Hippocampal formation (tissue), 2 donors: ENCODE measurements around the gene MRGPRG.

Experiments used
- DNase-seq, 2 donors: peaks; one replicate each; lab custom pipeline; 2025; lab: John Stamatoyannopoulos, UW

MRGPRG gene

DNA sequence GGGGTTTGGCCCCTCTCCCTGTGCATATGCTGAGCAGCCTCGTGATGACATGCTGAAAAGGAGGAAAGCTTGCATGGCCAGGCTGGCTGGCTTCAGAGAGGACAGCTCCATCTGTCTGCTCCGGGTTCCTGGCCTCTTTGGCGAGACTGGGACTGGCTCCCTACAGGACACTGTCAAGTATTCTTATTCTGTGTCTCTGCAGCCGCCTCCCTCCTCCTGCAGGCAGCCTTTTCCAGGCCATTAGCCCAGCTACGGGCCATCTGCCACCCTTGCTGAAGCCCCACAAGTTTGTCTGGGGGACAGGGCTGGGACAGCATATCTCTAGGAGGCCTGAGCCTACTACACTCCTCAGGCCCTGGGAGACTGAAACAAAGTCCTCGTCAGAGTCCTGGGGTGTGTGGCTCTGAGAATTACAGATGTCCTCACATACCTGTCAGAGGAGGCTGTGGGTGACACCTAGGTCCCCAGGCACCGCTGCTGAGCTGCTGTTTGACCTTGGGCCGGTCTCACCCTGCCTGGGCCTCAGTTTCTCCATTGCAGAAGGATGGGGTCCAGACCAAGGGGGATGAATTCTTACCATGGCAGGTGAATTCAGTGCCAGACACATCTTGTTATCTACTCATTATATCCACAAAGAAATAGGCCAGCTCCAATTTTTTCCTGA is 11.0 kb downstream of the MRGPRG start:
- DNase-seq: no peak

- DNase-seq: no peak
Measured at GRCh38 chr11:3206922-3207204, 11.8 kb downstream of the MRGPRG start.

GRCh38 chr11:3206156-3206921 is 12.3 kb downstream of the MRGPRG start:
- no peak for DNase-seq

DNA sequence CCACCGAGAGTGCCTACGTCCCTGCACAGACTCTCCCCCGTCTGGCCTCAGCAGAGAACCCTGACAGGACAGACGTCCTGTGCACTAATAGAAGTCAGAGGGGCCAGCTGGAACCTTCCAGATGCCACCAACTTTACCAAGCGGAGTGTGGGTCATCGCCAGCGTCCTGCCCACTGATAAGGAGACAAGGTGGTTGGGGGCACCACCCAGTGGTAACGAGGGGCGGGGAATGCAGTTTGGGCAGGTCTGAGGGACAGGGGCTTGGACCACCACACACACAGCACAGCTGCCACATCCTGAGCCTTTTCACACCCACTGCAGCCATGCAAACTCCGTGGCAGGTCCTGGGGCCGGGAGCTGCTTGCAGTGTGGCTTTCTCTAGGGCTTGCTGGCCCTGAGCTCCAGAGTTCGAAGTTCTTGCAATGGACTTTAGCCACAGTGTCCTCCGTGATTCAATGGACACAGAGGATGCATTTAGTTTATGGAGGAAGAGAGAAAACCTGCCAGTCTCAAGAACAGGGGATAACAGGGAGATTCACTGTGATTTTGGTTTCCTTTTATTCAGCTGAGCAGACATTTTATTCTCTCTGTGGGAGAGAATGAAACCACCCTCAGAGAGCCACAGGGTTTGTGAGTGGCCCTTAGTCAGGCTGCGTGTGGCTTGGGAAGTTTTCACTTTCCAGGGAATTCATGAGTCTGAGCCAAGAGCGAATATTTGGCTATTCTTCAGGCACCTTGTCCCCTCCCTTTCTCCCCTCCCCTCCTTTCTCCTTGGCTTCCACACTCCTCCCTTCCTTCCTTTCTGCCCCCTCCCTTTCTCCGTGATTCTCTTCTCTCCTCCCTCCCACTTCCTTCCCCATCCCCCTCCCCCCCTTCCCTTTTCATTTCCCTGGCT is 13.1 kb downstream of the MRGPRG start:
- DNase-seq: no peak

- DNase-seq: no peak
Measured at GRCh38 chr11:3204141-3205015, 14.2 kb downstream of the MRGPRG start.

DNA sequence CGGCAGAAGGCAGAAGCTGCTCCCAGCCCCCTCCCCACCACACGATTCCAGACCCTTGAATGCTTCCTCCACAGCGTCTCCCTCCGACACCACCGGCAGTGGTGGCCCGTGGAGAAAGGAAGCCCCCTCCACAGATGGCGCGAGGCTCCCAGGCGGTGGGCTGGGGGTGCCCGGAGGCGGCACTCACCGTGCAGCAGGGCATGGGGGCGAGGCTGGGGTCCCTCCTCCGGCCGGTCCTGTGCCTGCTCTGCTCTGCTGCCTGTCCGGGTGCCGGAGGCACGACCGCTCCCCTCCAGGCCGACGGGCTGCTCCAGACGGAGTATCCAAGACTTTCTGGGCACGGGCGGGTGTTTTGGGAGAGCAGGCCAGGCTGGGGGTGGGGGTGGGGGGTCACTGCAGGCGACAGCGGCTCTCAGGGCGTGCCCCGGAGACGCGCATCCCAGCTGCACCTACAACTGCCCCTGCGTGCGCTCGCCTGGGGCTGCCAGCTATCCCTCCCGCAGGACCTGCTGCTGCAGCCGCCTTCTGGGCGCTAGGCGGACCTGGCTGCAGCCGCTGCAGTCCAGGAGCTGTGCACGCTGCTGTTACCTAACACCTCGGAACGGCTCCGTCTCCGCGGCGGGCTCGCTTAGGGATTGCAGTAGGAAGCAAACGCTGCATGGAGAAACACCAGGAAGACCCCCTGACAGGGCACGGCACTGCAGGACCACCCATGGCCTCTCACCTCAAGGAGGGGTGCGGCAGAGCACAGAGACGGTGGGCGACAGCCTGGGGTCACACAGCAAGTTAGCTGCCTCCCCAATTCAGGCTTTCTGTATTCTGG is 15.2 kb downstream of the MRGPRG start:
- no peak for DNase-seq

DNA sequence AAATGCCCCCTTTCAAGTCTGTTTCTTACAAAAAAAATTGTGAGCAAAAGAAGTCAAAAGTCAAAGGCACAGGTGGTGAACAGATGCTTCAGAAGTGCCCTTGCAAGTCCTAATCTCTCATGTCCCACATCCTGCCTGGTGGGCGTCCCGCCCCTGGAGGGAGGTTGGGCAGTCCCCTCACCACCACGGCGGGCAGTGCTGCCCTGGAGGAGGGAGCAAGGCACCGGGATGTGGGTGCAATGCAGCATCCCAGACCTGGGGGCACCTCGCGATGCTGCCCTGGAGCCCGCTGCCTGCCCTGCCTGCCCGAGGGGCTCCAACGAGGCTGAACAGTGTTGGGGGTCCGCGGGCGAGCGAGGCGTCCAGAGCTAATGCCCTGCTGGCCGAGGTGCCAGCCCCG is 15.9 kb downstream of the MRGPRG start:
- DNase-seq: no peak

DNA sequence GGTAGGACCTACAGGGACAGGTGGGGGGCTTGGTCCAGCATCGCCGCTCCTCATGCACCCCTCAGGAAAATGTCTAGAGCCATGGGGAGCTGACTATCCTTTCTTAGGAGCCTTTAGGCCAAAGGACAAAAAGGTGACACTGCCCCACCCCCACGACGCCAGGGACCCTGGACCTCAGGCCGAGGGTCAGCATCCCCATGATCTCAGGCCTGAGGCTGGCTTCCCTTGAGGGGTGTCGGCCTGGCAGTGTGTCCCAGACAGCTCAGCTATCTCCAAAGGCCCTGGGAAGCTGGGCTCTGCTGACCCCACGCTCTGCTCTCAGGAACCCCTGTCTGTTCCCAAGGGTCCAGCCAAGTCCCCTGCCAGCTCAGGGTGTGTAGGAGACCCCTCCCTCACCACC is 16.3 kb downstream of the MRGPRG start:
- no peak for DNase-seq

- DNase-seq: no peak
Measured at GRCh38 chr11:3201677-3202181, 16.9 kb downstream of the MRGPRG start.

DNA sequence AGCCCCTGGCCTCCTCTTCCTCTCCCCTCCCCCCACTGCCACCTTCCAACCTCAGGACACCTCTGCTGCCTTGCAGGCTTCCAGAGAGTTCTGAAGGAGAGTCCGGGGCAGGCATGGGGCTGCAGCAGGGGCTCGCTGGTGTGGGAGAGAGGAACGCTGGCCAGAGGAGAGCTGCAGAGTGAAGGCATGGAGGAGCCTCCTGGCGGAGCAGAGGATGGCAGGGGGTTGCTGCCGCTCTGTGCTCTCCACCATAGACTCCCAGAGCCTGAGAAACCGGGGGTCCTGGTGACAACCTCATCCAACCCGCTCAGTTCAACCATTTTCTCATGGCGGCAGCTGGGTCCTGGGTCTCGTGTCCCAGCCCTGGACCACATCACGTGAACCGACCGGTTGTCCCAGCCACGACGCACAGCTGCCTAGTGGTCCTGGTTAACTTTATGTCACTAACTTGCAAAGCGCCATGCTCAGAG is 17.5 kb downstream of the MRGPRG start:
- DNase-seq: no peak

GRCh38 chr11:3200388-3201111 is 18.1 kb downstream of the MRGPRG start:
- DNase-seq: no peak

DNA sequence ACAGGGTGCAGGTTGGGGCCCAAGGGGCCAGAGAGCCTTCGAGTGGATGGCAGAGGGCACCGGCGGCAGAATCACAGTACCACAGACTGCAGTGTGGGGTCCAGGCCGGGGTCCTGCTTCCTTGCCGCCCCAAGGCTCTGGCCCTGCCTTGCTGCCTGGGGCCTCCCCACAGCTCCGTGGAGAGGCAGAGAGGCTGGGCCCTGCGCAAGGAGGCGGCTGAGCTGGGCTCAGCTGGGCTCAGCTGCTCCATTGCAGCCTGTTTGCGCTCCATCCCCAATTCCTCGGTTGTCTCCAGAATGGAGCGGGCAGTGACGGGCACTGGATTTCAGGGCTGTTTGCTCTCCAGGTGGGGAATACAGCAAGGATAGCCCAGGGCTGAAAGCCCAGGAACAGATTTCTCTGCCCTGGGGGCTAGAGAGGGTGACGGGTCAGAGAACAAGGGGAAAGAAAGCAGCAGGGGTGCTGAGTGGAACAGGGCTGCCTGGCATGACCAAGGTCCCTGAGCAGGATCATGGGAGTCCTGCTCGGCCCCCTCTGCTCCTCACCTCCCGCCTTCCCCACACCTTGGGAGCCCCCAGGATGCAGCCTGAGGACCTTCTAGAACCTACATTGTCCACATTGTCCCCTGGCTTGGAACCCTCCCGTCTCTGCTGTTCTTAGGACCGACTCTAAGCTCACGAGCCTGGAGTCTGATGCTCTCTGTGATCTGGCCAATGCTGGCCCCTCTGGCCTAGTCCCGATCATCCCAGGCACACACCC is 18.9 kb downstream of the MRGPRG start:
- no peak for DNase-seq

GRCh38 chr11:3198815-3199214 is 19.8 kb downstream of the MRGPRG start:
- no peak for DNase-seq

- DNase-seq: no peak
Measured at GRCh38 chr11:3197878-3198528, 20.6 kb downstream of the MRGPRG start.

DNA sequence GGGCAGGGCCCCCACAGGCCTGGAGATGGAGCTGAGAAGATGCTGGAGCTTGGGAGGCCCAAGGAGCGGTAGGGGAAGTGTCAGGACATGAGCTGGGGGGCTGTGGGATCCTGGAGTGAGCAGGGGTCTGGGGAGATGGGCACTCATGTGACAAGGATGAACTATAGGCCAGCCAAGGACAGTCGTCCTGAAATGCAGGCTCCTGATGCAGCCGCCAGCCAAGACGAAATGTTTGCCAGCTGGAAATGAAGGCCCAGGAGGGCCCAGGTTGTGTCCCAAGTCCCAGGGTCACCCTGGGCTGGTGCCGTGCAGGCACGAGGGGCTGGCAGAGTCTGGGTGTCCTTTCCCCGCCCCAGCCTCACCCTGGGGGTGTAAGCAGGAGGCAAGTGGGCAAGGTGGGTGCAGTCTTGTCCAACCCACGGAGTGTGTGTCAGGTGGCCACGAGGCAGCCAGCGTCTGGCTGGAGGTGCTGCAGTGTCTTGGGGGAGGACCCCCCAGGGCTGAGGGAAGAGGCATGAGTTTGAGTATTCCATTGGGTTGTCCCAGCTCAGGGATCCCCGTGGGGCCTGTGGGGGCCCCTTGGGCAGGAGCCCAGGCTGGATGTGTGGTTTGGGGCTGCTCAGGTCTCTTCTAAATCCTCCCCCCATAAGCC is 21.4 kb downstream of the MRGPRG start:
- DNase-seq: no peak

- DNase-seq: no peak
Measured at GRCh38 chr11:3196161-3197043, 22.2 kb downstream of the MRGPRG start.
